Adipose tissue (tissue), 3 donors: ENCODE measurements around the gene LMF2. TPM values are rescaled to one million over a fixed set of nuclear protein-coding genes. Genes with fewer than 3 reads are reported as not detected.
A peak's percentile ranks its signal among the peaks of the same experiment; 100 is the strongest.
"Not testable (repeated sequence)": the region's sequence is repeated elsewhere in the genome, so short reads cannot be mapped to it uniquely, and the experiment has no call there.

Experiments
- H3K27ac ChIP-seq: one replicate; pipeline ENCODE4 v1.5.1; 2013; ENCODE audit warnings: low read depth, low read length
- WGBS, 3 donors: extraction: QIAGEN DNeasy Blood & Tissue Kit; methylation state at CpG; one replicate each; pipeline ENCODE4 v1.1.7; 2013; 5-methylcytosine and 5-hydroxymethylcytosine counted together
- polyA plus RNA-seq, 3 donors: library from polyadenylated mRNA; stranded (reverse); fragments of 200-250 nt; gene quantifications; one replicate each; pipeline ENCODE4 v1.2.3, GENCODE V29; 2013
- donor health status: healthy with polysubstance abuse.
- donor health status: Bipolar disorder and iron deficiency.
- donor health status: healthy.

The LMF2 gene
- polyA plus RNA-seq, 3 donors, result 49.6 to 95.8 (median 64.7) TPM

GRCh38 chr22:50526108-50526833 is 18.8 kb upstream of the LMF2 start:
- 1 to 4% (median 1%) methylated on average over 60 to 77 of the region's 77 CpGs for WGBS, 3 donors
- H3K27ac ChIP-seq, result peak overlapping the region; percentile 94

GRCh38 chr22:50525858-50526107 is 18.3 kb upstream of the LMF2 start:
- H3K27ac ChIP-seq, result peak overlapping the region; percentile 94
- 0 to 1% (median 0%) methylated on average over 15 to 33 of the region's 33 CpGs for WGBS, 3 donors

GRCh38 chr22:50525104-50525857 is 17.8 kb upstream of the LMF2 start, which contains the start of gene SCO2:
TSS of gene SCO2 (minus strand) at chr22:50525598. CDS start at chr22:50524411, 1,187 bp downstream.
- peak within 1 kb of the TSS; percentile 94 for H3K27ac ChIP-seq
- 0 to 1% (median 0%) methylated on average over 78 to 84 of the region's 84 CpGs for WGBS, 3 donors

- 4 to 7% (median 6%) methylated on average over 18 to 19 of the region's 19 CpGs for WGBS, 3 donors
- no peak overlapping the region for H3K27ac ChIP-seq
Observed at GRCh38 chr22:50524676-50525103, 17.2 kb upstream of the LMF2 start.

GRCh38 chr22:50523806-50524675 is 16.5 kb upstream of the LMF2 start:
- 79 to 87% (median 82%) methylated on average over 24 to 25 of the region's 25 CpGs for WGBS, 3 donors
- H3K27ac ChIP-seq, result no peak overlapping the region

- H3K27ac ChIP-seq, result no peak overlapping the region
- WGBS, 3 donors, result 90 to 94% (median 91%) methylated on average over 16 of the region's 16 CpGs
Observed at GRCh38 chr22:50523458-50523805, 15.9 kb upstream of the LMF2 start.

- no peak overlapping the region for H3K27ac ChIP-seq
- 82 to 88% (median 88%) methylated on average over 21 to 22 of the region's 22 CpGs for WGBS, 3 donors
Observed at GRCh38 chr22:50522806-50523438, 15.4 kb upstream of the LMF2 start.

- no peak overlapping the region for H3K27ac ChIP-seq
- 90 to 92% (median 92%) methylated on average over 13 to 15 of the region's 15 CpGs for WGBS, 3 donors
Observed at GRCh38 chr22:50522208-50522805, 14.8 kb upstream of the LMF2 start.

- 93 to 98% (median 98%) methylated on average over 9 to 10 of the region's 10 CpGs for WGBS, 3 donors
- no peak overlapping the region for H3K27ac ChIP-seq
Observed at GRCh38 chr22:50521710-50522109, 14.2 kb upstream of the LMF2 start.

GRCh38 chr22:50520826-50521453 is 13.4 kb upstream of the LMF2 start:
- WGBS, 3 donors, result 94 to 98% (median 95%) methylated on average over 12 to 13 of the region's 13 CpGs
- H3K27ac ChIP-seq, result no peak overlapping the region

- not testable (repeated sequence) for H3K27ac ChIP-seq
- 97 to 100% (median 98%) methylated on average over 8 of the region's 8 CpGs for WGBS, 3 donors
Observed at GRCh38 chr22:50520184-50520583, 12.7 kb upstream of the LMF2 start.

GRCh38 chr22:50519151-50519550 is 11.6 kb upstream of the LMF2 start:
- no peak overlapping the region for H3K27ac ChIP-seq
- 93 to 97% (median 96%) methylated on average over 8 of the region's 8 CpGs for WGBS, 3 donors

GRCh38 chr22:50518606-50519005 is 11.1 kb upstream of the LMF2 start:
- WGBS, 3 donors, result 94% methylated on average over 7 of the region's 7 CpGs
- H3K27ac ChIP-seq, result no peak overlapping the region

- WGBS, 3 donors, result 85 to 90% (median 89%) methylated on average over 20 of the region's 20 CpGs
- no peak overlapping the region for H3K27ac ChIP-seq
Observed at GRCh38 chr22:50517495-50518260, 10.2 kb upstream of the LMF2 start.

- 79 to 86% (median 81%) methylated on average over 14 to 16 of the region's 16 CpGs for WGBS, 3 donors
- H3K27ac ChIP-seq, result no peak overlapping the region
Observed at GRCh38 chr22:50516891-50517290, 9.4 kb upstream of the LMF2 start.

GRCh38 chr22:50516068-50516467 is 8.6 kb upstream of the LMF2 start:
- 85 to 89% (median 88%) methylated on average over 8 of the region's 8 CpGs for WGBS, 3 donors
- no peak overlapping the region for H3K27ac ChIP-seq

GRCh38 chr22:50513175-50513574 is 5.7 kb upstream of the LMF2 start:
- no peak overlapping the region for H3K27ac ChIP-seq
- 94 to 97% (median 96%) methylated on average over 15 of the region's 15 CpGs for WGBS, 3 donors
